Caco-2 (cell line): ENCODE data around the gene SORBS2. TPM values are rescaled to one million over a fixed set of nuclear protein-coding genes. Genes with fewer than 3 reads are reported as not detected.

Source experiments
- BruUV-seq: library from RNA; stranded (reverse); fragments of 400-500 nt; replicated peaks from 2 replicates; lab custom pipeline; 2021; lab: Mats Ljungman, UMichigan
- CTCF ChIA-PET: fragments of 300-600 bp; sonication (Branson Sonifier 250); formaldehyde crosslinking; loops from one replicate; lab custom pipeline; 2022; ENCODE audit warnings: antibody characterized with exemption; lab: Charles Lee
- POLR2A ChIA-PET: fragments of 300-600 bp; sonication (Branson Sonifier 250); formaldehyde crosslinking; loops from one replicate; lab custom pipeline; 2022; ENCODE audit warnings: antibody characterized with exemption; lab: Charles Lee
- DNase-seq, 2 experiments: peaks; one replicate each; pipeline versions ENCODE4 v3.0.0 to v3.0.0-alpha.2; 2020 to 2022
- H3K27me3 ChIP-seq: replicated peaks from 2 replicates; pipeline ENCODE4 v1.6.0; 2011; ENCODE audit warnings: low read length; ENCODE audit not compliant: control insufficient read depth, insufficient read depth
- H3K36me3 ChIP-seq: 2 replicates; pipeline ENCODE4 v1.5.1; 2011; ENCODE audit warnings: low read length; ENCODE audit not compliant: control insufficient read depth, insufficient read depth
- H3K4me1 ChIP-seq: fragments of 250-450 bp; sonication (Bioruptor Pico); 2 replicates; pipeline ENCODE4 v1.5.1; 2020; ENCODE audit warnings: mild to moderate bottlenecking
- H3K4me3 ChIP-seq: 2 replicates; pipeline ENCODE4 v1.5.1; 2011; ENCODE audit warnings: low read depth, mild to moderate bottlenecking, control low read depth, low read length
- H3K9me3 ChIP-seq: fragments of 250-450 bp; sonication (Bioruptor Pico); 2 replicates; pipeline ENCODE4 v1.5.1; 2020; ENCODE audit warnings: mild to moderate bottlenecking, moderate library complexity
- H3K27ac Mint-ChIP-seq: one replicate; pipeline ENCODE4 v1.8.0; 2022; ENCODE audit warnings: mixed read lengths; ENCODE audit not compliant: unreplicated experiment
- H3K27me3 Mint-ChIP-seq: one replicate; pipeline ENCODE4 v1.8.0; 2022; ENCODE audit warnings: mixed read lengths; ENCODE audit not compliant: insufficient read depth, unreplicated experiment
- H3K36me3 Mint-ChIP-seq: one replicate; pipeline ENCODE4 v1.8.0; 2022; ENCODE audit warnings: mild to moderate bottlenecking, mixed read lengths; ENCODE audit not compliant: insufficient read depth, unreplicated experiment
- H3K4me1 Mint-ChIP-seq: one replicate; pipeline ENCODE4 v1.8.0; 2022; ENCODE audit warnings: low read depth, mixed read lengths; ENCODE audit not compliant: unreplicated experiment
- H3K4me3 Mint-ChIP-seq: one replicate; pipeline ENCODE4 v1.8.0; 2022; ENCODE audit warnings: mild to moderate bottlenecking, moderate library complexity, mixed read lengths; ENCODE audit not compliant: unreplicated experiment
- H3K9me3 Mint-ChIP-seq: one replicate; pipeline ENCODE4 v1.8.0; 2022; ENCODE audit warnings: mixed read lengths; ENCODE audit not compliant: unreplicated experiment
- CTCF ChIP-seq, 2 experiments: fragments of 200-600 bp in 1 of 2; IDR thresholded peaks; 1 replicate in 1 of 2; 2 replicates in 1 of 2; pipeline versions ENCODE4 v1.5.1 to v1.8.0; 2011 to 2022; ENCODE audit warnings: antibody characterized with exemption in 1 of 2, control low read depth in 1 of 2, inconsistent platforms in 1 of 2, low read depth in 1 of 2, low read length in 1 of 2, mild to moderate bottlenecking in 1 of 2, moderate library complexity in 1 of 2; ENCODE audit not compliant: insufficient read depth in 1 of 2, severe bottlenecking in 1 of 2, unreplicated experiment in 1 of 2
- intact Hi-C: fragments of 100-400 bp; cut with micrococcal nuclease; formaldehyde crosslinking; loops from one replicate; pipeline ENCODE4 v1.10.0; 2022; ENCODE audit not compliant: unreplicated experiment
- total RNA-seq: library from RNA; stranded (reverse); gene quantifications from 2 replicates; pipeline ENCODE4 v1.2.3, GENCODE V29; 2022

Gene SORBS2
- total RNA-seq, 1 experiment from 2014 or later = 47.7 TPM

GRCh38 chr4:185721190-185722028, 90.6 kb downstream of the SORBS2 start:
- no peaks in the 10 kb centered on the region for H3K27me3 ChIP-seq
- Mint-ChIP-seq H3K27ac (no peak overlapping the region), H3K36me3 (peaks cover 7% of the 10 kb centered on the region), H3K4me3 (no peak overlapping the region), H3K4me1 (peaks cover 7% of the 10 kb centered on the region), H3K27me3 (no peaks in the 10 kb centered on the region), H3K9me3 (no peaks in the 10 kb centered on the region)
- H3K9me3 ChIP-seq = no peaks in the 10 kb centered on the region
- H3K4me1 ChIP-seq = peaks cover 9% of the 10 kb centered on the region; the same call in 1 of the 2 replicates
- H3K36me3 ChIP-seq = no peaks in the 10 kb centered on the region
- CTCF ChIA-PET = no interaction called here
- no peak for DNase-seq
- no peak for TF ChIP-seq CTCF (IDR thresholded peaks at IDR 0.05; ENCODE audit: insufficient read depth in 1 of 2, low read depth in 1 of 2, low read length in 1 of 2, severe bottlenecking in 1 of 2, unreplicated experiment in 1 of 2)
- no TSS peak for BruUV-seq
- POLR2A ChIA-PET = no interaction called here
- intact Hi-C loops = no loop called here
- no peak overlapping the region for H3K4me3 ChIP-seq

GRCh38 chr4:185719500-185719858, 92.5 kb downstream of the SORBS2 start:
- intact Hi-C loops = no loop called here
- CTCF ChIA-PET = no interaction called here
- no peak overlapping the region for H3K27ac Mint-ChIP-seq
- POLR2A ChIA-PET = no interaction called here
- Histone ChIP-seq H3K27me3 (no peaks in the 10 kb centered on the region), H3K36me3 (no peaks in the 10 kb centered on the region; the same call in 1 of the 2 replicates), H3K9me3 (0 out of 2 replicates have a peak, but pooled peaks cover 3% of the 10 kb centered on the region), H3K4me3 (no peak overlapping the region), H3K4me1 (peaks cover 15% of the 10 kb centered on the region)
- TF ChIP-seq CTCF (IDR thresholded peaks at IDR 0.05; ENCODE audit: insufficient read depth in 1 of 2, low read depth in 1 of 2, low read length in 1 of 2, severe bottlenecking in 1 of 2, unreplicated experiment in 1 of 2) = no peak
- no peak for DNase-seq
- BruUV-seq = no TSS peak
- no peaks in the 10 kb centered on the region for H3K27me3 Mint-ChIP-seq
- H3K4me3 Mint-ChIP-seq = no peak overlapping the region
- H3K4me1 Mint-ChIP-seq = peaks cover 8% of the 10 kb centered on the region
- peaks cover 3% of the 10 kb centered on the region for H3K36me3 Mint-ChIP-seq
- H3K9me3 Mint-ChIP-seq = no peaks in the 10 kb centered on the region

- Histone ChIP-seq H3K27me3 (no peaks in the 10 kb centered on the region), H3K9me3 (0 out of 2 replicates have a peak, but pooled peaks cover 4% of the 10 kb centered on the region), H3K4me1 (peaks cover 21% of the 10 kb centered on the region), H3K4me3 (no peak overlapping the region), H3K36me3 (no peaks in the 10 kb centered on the region; the same call in 1 of the 2 replicates)
- Mint-ChIP-seq H3K36me3 (no peaks in the 10 kb centered on the region), H3K27me3 (no peaks in the 10 kb centered on the region), H3K4me1 (peaks cover 14% of the 10 kb centered on the region), H3K9me3 (no peaks in the 10 kb centered on the region), H3K4me3 (no peak overlapping the region), H3K27ac (no peak overlapping the region)
- BruUV-seq = no TSS peak
- no peak for DNase-seq
- POLR2A ChIA-PET = no interaction called here
- intact Hi-C loops = no loop called here
- CTCF ChIA-PET = no interaction called here
- TF ChIP-seq CTCF (IDR thresholded peaks at IDR 0.05; ENCODE audit: insufficient read depth in 1 of 2, low read depth in 1 of 2, low read length in 1 of 2, severe bottlenecking in 1 of 2, unreplicated experiment in 1 of 2) = no peak
These were observed 93.2 kb downstream of the SORBS2 start for GRCh38 chr4:185718578-185719499.
